Measurements from ENCODE around the gene SHANK2.

Gene SHANK2

GRCh38 chr11:71247551-71248250, 4.7 kb downstream of the SHANK2 start:
- H3K9me3 ChIP-seq (ENCODE audit: low read length) = no peaks in the 10 kb centered on the region
- no peak overlapping the region for H3K4me2 ChIP-seq (ENCODE audit: low read length)
- no peak overlapping the region for H3K9ac ChIP-seq (ENCODE audit: low read length)
- no peaks in the 10 kb centered on the region for H4K20me1 ChIP-seq (ENCODE audit: insufficient read depth, low read length)
- no peak overlapping the region for H3K27ac ChIP-seq (ENCODE audit: low read depth, low read length, poor library complexity, severe bottlenecking)
- H3K4me1 ChIP-seq (ENCODE audit: insufficient read depth, low read length, severe bottlenecking) = no peaks in the 10 kb centered on the region
- no peaks in the 10 kb centered on the region for H3F3A ChIP-seq (ENCODE audit: insufficient read depth, low read length)
- no peak overlapping the region for H3K4me3 ChIP-seq (ENCODE audit: low read depth, low read length, poor library complexity, severe bottlenecking)
- no peaks in the 10 kb centered on the region for H3K79me2 ChIP-seq (ENCODE audit: insufficient read depth, low read length)
- TF ChIP-seq CTCF (IDR thresholded peaks at IDR 0.05; ENCODE audit: low read length) = no peak
- H3K27me3 ChIP-seq (ENCODE audit: insufficient read depth, low read length) = no peaks in the 10 kb centered on the region; the same call in 1 of the 2 replicates
- no peaks in the 10 kb centered on the region for H3K9me2 ChIP-seq (ENCODE audit: low read depth, low read length)
- H2AFZ ChIP-seq (ENCODE audit: low read length) = no peak overlapping the region
- H3K36me3 ChIP-seq (ENCODE audit: insufficient read depth, low read length) = no peaks in the 10 kb centered on the region

GRCh38 chr11:71246559-71246958, 5.8 kb downstream of the SHANK2 start:
- Histone ChIP-seq H3K36me3 (ENCODE audit: insufficient read depth, low read length) (no peaks in the 10 kb centered on the region), H3K4me3 (ENCODE audit: low read depth, low read length, poor library complexity, severe bottlenecking) (no peak overlapping the region), H3K79me2 (ENCODE audit: insufficient read depth, low read length) (no peaks in the 10 kb centered on the region), H3K9me2 (ENCODE audit: low read depth, low read length) (no peaks in the 10 kb centered on the region), H3K4me2 (ENCODE audit: low read length) (no peak overlapping the region), H2AFZ (ENCODE audit: low read length) (no peak overlapping the region), H3K27ac (ENCODE audit: low read depth, low read length, poor library complexity, severe bottlenecking) (no peak overlapping the region), H3F3A (ENCODE audit: insufficient read depth, low read length) (no peaks in the 10 kb centered on the region), H3K4me1 (ENCODE audit: insufficient read depth, low read length, severe bottlenecking) (no peaks in the 10 kb centered on the region), H3K9ac (ENCODE audit: low read length) (no peak overlapping the region), H4K20me1 (ENCODE audit: insufficient read depth, low read length) (no peaks in the 10 kb centered on the region), H3K9me3 (ENCODE audit: low read length) (no peaks in the 10 kb centered on the region), H3K27me3 (ENCODE audit: insufficient read depth, low read length) (no peaks in the 10 kb centered on the region; the same call in 1 of the 2 replicates)
- TF ChIP-seq CTCF (IDR thresholded peaks at IDR 0.05; ENCODE audit: low read length) = no peak
- no peak for TF ChIP-seq EZH2 (IDR thresholded peaks at IDR 0.05; ENCODE audit: borderline replicate concordance, low read length)

GRCh38 chr11:71245601-71246391, 6.6 kb downstream of the SHANK2 start:
- no peaks in the 10 kb centered on the region for H3K36me3 ChIP-seq (ENCODE audit: insufficient read depth, low read length)
- H3K4me3 ChIP-seq (ENCODE audit: low read depth, low read length, poor library complexity, severe bottlenecking) = no peak overlapping the region
- no peaks in the 10 kb centered on the region for H4K20me1 ChIP-seq (ENCODE audit: insufficient read depth, low read length)
- H2AFZ ChIP-seq (ENCODE audit: low read length) = no peak overlapping the region
- no peaks in the 10 kb centered on the region; the same call in 1 of the 2 replicates for H3K27me3 ChIP-seq (ENCODE audit: insufficient read depth, low read length)
- no peaks in the 10 kb centered on the region for H3K4me1 ChIP-seq (ENCODE audit: insufficient read depth, low read length, severe bottlenecking)
- no peak overlapping the region for H3K4me2 ChIP-seq (ENCODE audit: low read length)
- no peaks in the 10 kb centered on the region for H3K79me2 ChIP-seq (ENCODE audit: insufficient read depth, low read length)
- TF ChIP-seq EZH2 (IDR thresholded peaks at IDR 0.05; ENCODE audit: borderline replicate concordance, low read length) (no peak), CTCF (IDR thresholded peaks at IDR 0.05; ENCODE audit: low read length) (no peak)
- no peaks in the 10 kb centered on the region for H3F3A ChIP-seq (ENCODE audit: insufficient read depth, low read length)
- no peaks in the 10 kb centered on the region for H3K9me2 ChIP-seq (ENCODE audit: low read depth, low read length)
- H3K9me3 ChIP-seq (ENCODE audit: low read length) = no peaks in the 10 kb centered on the region
- no peak overlapping the region for H3K27ac ChIP-seq (ENCODE audit: low read depth, low read length, poor library complexity, severe bottlenecking)
- no peak overlapping the region for H3K9ac ChIP-seq (ENCODE audit: low read length)

Measured in OCI-LY1 (cell line).